Measurements from ENCODE around the gene LACTBL1.
"Not testable (repeated sequence)": the region's sequence is repeated elsewhere in the genome, so short reads cannot be mapped to it uniquely, and the experiment has no call there.

DNA sequence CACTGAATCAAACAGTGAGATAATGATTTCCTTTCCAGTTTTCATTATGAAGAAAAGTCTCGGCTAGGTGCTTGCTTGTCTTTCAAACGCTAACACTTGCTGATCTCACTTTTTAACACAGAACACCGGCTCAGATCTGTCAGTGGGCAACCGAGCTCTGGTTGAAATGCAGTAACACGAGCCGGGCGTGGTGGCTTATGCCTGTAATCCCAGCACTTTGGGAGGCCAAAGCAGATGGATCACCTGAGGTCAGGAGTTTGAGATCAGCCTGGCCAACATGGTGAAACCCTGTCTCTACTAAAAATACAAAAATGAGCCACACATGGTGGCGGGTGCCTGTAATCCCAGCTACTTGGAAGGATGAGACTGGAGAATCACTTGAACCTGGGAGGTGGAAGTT lies 37.4 kb upstream of the LACTBL1 start:
- TF ChIP-seq, protein P1, sequence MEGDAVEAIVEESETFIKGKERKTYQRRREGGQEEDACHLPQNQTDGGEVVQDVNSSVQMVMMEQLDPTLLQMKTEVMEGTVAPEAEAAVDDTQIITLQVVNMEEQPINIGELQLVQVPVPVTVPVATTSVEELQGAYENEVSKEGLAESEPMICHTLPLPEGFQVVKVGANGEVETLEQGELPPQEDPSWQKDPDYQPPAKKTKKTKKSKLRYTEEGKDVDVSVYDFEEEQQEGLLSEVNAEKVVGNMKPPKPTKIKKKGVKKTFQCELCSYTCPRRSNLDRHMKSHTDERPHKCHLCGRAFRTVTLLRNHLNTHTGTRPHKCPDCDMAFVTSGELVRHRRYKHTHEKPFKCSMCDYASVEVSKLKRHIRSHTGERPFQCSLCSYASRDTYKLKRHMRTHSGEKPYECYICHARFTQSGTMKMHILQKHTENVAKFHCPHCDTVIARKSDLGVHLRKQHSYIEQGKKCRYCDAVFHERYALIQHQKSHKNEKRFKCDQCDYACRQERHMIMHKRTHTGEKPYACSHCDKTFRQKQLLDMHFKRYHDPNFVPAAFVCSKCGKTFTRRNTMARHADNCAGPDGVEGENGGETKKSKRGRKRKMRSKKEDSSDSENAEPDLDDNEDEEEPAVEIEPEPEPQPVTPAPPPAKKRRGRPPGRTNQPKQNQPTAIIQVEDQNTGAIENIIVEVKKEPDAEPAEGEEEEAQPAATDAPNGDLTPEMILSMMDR (IDR thresholded peaks at IDR 0.05) = not testable (repeated sequence)
- TF ChIP-seq POLR2A (IDR thresholded peaks at IDR 0.05) = not testable (repeated sequence)

All from Peyer's patch (tissue), 4 donors.